ENCODE results near the gene CTBP2. TPM values are rescaled to one million over a fixed set of nuclear protein-coding genes. Genes with fewer than 3 reads are reported as not detected.

CTBP2 gene
- total and polyA plus RNA-seq, 2 of the 13 experiments (the other 11 are each of a cell fraction or from before 2014, with no cell fraction given) = 0.08 TPM; not detected in 1

GRCh38 chr10:125128397-125129075, 31.8 kb downstream of the CTBP2 start:
- Histone ChIP-seq H3K27ac (ENCODE audit: extremely low read length, insufficient read depth, low read length) (no peak overlapping the region), H3K9me3 (ENCODE audit: low read length) (no peaks in the 10 kb centered on the region), H3K36me3 (replicated peaks in 1 of 2; ENCODE audit: control insufficient read depth in 1 of 2, insufficient read depth in 2 of 2, low read length in 2 of 2) (no peaks in the 10 kb centered on the region), H4K20me1 (ENCODE audit: insufficient read depth, low read length) (no peaks in the 10 kb centered on the region), H3K9ac (ENCODE audit: insufficient read depth, low read depth, low read length) (no peak overlapping the region), H3K4me3 (replicated peaks in 1 of 3; ENCODE audit: insufficient read depth in 1 of 3, low read depth in 2 of 3, low read length in 3 of 3) (no peak overlapping the region), H2AFZ (ENCODE audit: low read length) (no peak overlapping the region), H3K27me3 (ENCODE audit: control insufficient read depth in 1 of 2, insufficient read depth in 2 of 2, low read length in 2 of 2) (peaks cover 4 to 73% of the 10 kb centered on the region in 2 experiments; a peak in 4 of 5 replicates), H3K4me1 (ENCODE audit: insufficient read depth, low read length) (no peaks in the 10 kb centered on the region), H3K4me2 (ENCODE audit: low read depth, low read length) (no peak overlapping the region), H3K79me2 (ENCODE audit: insufficient read depth, low read length) (no peaks in the 10 kb centered on the region)
- WGBS (ENCODE audit: low lambda C conversion rate) = 39% methylated on average over 8 of the region's 8 CpGs
- no peak for ATAC-seq
- no peak for DNase-seq (ENCODE audit: low spot score)
- FAIRE-seq = no peak
- no peak for TF ChIP-seq KLF12 (CRISPR knock-in tag; IDR thresholded peaks at IDR 0.05; ENCODE audit: borderline replicate concordance)
- TF ChIP-seq DRAP1 (CRISPR knock-in tag; IDR thresholded peaks at IDR 0.05) = no peak
- TF ChIP-seq, protein P1, sequence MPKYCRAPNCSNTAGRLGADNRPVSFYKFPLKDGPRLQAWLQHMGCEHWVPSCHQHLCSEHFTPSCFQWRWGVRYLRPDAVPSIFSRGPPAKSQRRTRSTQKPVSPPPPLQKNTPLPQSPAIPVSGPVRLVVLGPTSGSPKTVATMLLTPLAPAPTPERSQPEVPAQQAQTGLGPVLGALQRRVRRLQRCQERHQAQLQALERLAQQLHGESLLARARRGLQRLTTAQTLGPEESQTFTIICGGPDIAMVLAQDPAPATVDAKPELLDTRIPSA (CRISPR knock-in tag; IDR thresholded peaks at IDR 0.05; ENCODE audit: borderline replicate concordance) = no peak
- no peak for TF ChIP-seq SETDB1 (CRISPR knock-in tag; IDR thresholded peaks at IDR 0.05; ENCODE audit: borderline replicate concordance)
- no peak for TF ChIP-seq ZNF615 (CRISPR knock-in tag; IDR thresholded peaks at IDR 0.05; ENCODE audit: borderline replicate concordance)
- no peak for TF ChIP-seq TAF1 (CRISPR knock-in tag; IDR thresholded peaks at IDR 0.05)
- no peak for TF ChIP-seq ZSCAN31 (CRISPR knock-in tag; IDR thresholded peaks at IDR 0.05; ENCODE audit: low read depth)
- no peak for TF ChIP-seq ZBTB38 (CRISPR knock-in tag; IDR thresholded peaks at IDR 0.05)
- no peak for TF ChIP-seq SP4 (CRISPR knock-in tag; IDR thresholded peaks at IDR 0.05)
- TF ChIP-seq LCORL (IDR thresholded peaks at IDR 0.05) = no peak
- no peak for TF ChIP-seq LCORL (CRISPR knock-in tag; IDR thresholded peaks at IDR 0.05)
- TF ChIP-seq HDAC1 (CRISPR knock-in tag; IDR thresholded peaks at IDR 0.05) = no peak
- TF ChIP-seq, protein P2, sequence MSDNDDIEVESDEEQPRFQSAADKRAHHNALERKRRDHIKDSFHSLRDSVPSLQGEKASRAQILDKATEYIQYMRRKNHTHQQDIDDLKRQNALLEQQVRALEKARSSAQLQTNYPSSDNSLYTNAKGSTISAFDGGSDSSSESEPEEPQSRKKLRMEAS (IDR thresholded peaks at IDR 0.05) = no peak
- no peak for TF ChIP-seq ZNF672 (CRISPR knock-in tag; IDR thresholded peaks at IDR 0.05)
- no peak for TF ChIP-seq ZNF121 (CRISPR knock-in tag; IDR thresholded peaks at IDR 0.05)
- TF ChIP-seq PLRG1 (conservative IDR thresholded peaks at IDR 0.05) = no peak
- TF ChIP-seq KAT8 (CRISPR knock-in tag; IDR thresholded peaks at IDR 0.05) = no peak
- no peak for TF ChIP-seq FOXM1 (CRISPR knock-in tag; IDR thresholded peaks at IDR 0.05)
- TF ChIP-seq, protein P3, sequence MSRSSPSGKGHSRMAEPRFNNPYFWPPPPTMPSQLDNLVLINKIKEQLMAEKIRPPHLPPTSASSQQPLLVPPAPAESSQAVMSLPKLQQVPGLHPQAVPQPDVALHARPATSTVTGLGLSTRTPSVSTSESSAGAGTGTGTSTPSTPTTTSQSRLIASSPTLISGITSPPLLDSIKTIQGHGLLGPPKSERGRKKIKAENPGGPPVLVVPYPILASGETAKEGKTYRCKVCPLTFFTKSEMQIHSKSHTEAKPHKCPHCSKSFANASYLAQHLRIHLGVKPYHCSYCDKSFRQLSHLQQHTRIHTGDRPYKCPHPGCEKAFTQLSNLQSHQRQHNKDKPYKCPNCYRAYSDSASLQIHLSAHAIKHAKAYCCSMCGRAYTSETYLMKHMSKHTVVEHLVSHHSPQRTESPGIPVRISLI (CRISPR knock-in tag; IDR thresholded peaks at IDR 0.05; ENCODE audit: borderline replicate concordance) = no peak
- BruUV-seq (replicated peaks) = no TSS peak
- ChIA-PET POLR2A (no interaction called here), CTCF (ENCODE audit: low intra/inter-chr PET ratio, low total read pairs) (no interaction called here)
- intact Hi-C loops (cut with micrococcal nuclease; ENCODE audit: unreplicated experiment) (no loop called here), in situ Hi-C loops (cut with HindIII; ENCODE audit: extremely low pct_ligation_motif_present, low pct_unique_long_range_greater_than_20kb) (no loop called here)

All from HepG2 (cell line).